ENCODE measurements around the gene TTBK2. TPM values are rescaled to one million over a fixed set of nuclear protein-coding genes. Genes with fewer than 3 reads are reported as not detected.

Gene TTBK2
- total and polyA plus RNA-seq, 2 donors, result 7.7 to 20.5 TPM

DNA sequence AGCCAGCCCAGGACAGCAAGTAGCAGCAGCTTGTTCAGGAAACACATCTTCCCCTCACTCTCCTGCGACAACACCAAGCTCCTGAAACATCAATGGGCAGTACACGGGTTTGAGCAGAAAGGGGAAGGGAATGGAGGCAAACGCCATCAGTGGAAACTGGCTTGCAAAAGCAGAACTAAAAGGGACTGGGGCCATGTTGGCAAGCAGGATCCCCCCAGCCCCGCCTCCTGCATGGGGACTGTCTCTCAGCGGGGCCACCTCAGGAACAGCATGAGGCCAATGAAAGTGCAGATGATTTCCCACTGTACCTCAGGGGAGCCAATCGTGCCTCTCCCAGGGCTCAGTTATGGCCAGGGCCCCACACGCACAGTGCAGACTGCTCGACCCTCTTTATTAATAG, 190.4 kb downstream of the TTBK2 start:
- Histone ChIP-seq H3K4me1 (ENCODE audit: insufficient read depth) (no peaks in the 10 kb centered on the region), H3K36me3 (ENCODE audit: insufficient read depth) (peaks cover 6% of the 10 kb centered on the region), H3K27ac (ENCODE audit: low read depth) (no peak overlapping the region)

GRCh38 chr15:42729409-42729808, 191.2 kb downstream of the TTBK2 start:
- DNase-seq (ENCODE audit: extremely low spot score), result no peak

More for the DNA sequence above, 190.4 kb downstream of the TTBK2 start:
- 77% methylated on average over 8 of the region's 8 CpGs for WGBS
- no peak overlapping the region for H3K4me3 ChIP-seq (ENCODE audit: low read depth, low read length)
- DNase-seq (ENCODE audit: extremely low spot score), result no peak

DNA sequence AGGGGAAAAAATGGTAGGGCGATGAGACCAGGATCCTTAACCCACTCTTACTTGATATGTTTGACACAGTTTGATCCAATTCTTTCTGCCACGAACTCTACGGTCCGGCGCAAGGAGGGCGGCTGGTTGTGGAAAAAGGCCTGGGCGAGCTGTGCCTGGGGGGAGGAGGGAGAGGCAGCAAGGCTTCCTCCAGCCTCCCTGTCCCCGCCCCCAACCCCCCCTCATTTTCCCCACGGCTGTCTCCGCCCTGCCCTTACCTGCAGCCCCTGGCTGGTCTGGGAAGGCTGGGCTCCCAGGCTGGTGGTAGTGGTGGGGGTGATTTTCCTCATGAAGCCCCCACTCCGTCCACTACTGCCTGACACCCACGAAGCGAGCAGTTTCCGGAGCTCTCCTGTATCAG, 191.6 kb downstream of the TTBK2 start:
- Histone ChIP-seq H3K27ac (ENCODE audit: low read depth) (no peak overlapping the region), H3K4me3 (ENCODE audit: low read depth, low read length) (no peak overlapping the region), H3K36me3 (ENCODE audit: insufficient read depth) (peaks cover 10% of the 10 kb centered on the region), H3K4me1 (ENCODE audit: insufficient read depth) (no peaks in the 10 kb centered on the region)
- 74% methylated on average over 14 of the region's 14 CpGs for WGBS
- no peak for DNase-seq (ENCODE audit: extremely low spot score)

More at GRCh38 chr15:42729409-42729808, 191.2 kb downstream of the TTBK2 start:
- Histone ChIP-seq H3K27ac (ENCODE audit: low read depth) (no peak overlapping the region), H3K4me3 (ENCODE audit: low read depth, low read length) (no peak overlapping the region), H3K36me3 (ENCODE audit: insufficient read depth) (peaks cover 6% of the 10 kb centered on the region), H3K4me1 (ENCODE audit: insufficient read depth) (no peaks in the 10 kb centered on the region)
- 93% methylated on average over 7 of the region's 7 CpGs for WGBS

DNA sequence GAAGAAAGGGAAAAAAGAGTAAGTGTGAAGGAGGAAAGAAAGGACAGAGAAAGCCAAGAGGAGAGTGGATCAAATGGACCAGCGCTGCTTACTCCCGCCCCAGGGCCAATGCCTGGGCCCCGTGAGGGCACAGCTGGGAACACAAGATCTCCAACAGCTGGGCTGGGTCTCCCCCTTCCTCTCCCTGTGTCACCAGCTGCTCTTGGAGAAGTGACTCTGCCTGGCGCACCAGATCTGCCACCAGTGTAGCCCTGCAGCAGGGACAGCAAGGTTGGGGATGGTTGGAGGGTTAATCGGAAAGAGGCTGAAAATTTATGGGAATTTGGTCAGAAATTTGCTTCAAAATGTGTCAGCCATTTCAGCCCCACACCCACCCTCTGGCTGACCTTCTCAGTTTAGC, 192.0 kb downstream of the TTBK2 start:
- no peak overlapping the region for H3K4me3 ChIP-seq (ENCODE audit: low read depth, low read length)
- no peak overlapping the region for H3K27ac ChIP-seq (ENCODE audit: low read depth)
- WGBS, result 72% methylated on average over 5 of the region's 5 CpGs
- DNase-seq (ENCODE audit: extremely low spot score), result no peak
- peaks cover 8% of the 10 kb centered on the region for H3K36me3 ChIP-seq (ENCODE audit: insufficient read depth)
- H3K4me1 ChIP-seq (ENCODE audit: insufficient read depth), result no peaks in the 10 kb centered on the region

DNA sequence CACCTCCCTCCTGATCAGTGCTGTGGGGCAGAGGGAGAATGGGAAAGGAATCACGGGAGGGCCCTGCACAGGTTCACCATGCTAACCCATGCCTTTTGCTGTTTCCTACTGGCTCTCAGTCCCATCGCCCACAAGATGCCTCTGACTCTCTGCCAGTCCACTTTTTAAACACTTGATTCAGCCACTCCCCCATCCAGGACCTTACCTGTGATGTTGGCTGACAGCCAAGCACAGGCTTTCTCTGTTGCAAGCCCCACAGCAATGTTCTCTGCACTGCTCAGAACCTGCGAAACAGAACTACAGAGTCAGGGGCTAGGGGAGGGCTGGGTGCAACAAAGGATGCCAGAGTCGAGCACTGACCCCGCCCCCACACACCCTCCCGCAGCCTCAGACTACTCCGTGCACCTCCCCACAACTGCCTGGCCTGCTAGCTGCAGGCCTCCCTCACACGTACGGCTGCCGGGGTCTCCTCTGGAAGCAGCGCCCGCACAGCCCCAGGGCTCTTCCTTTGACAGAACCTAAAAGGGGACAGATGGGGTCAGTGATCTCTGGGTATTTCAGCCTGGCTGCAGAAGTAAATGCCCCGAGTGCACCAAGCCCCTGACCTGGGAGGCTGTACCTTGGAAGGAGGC, 192.7 kb downstream of the TTBK2 start:
- no peak for DNase-seq (ENCODE audit: extremely low spot score)
- no peak overlapping the region for H3K27ac ChIP-seq (ENCODE audit: low read depth)
- H3K4me3 ChIP-seq (ENCODE audit: low read depth, low read length), result no peak overlapping the region
- H3K4me1 ChIP-seq (ENCODE audit: insufficient read depth), result no peaks in the 10 kb centered on the region
- 75% methylated on average over 13 of the region's 13 CpGs for WGBS
- peaks cover 8% of the 10 kb centered on the region for H3K36me3 ChIP-seq (ENCODE audit: insufficient read depth)

DNA sequence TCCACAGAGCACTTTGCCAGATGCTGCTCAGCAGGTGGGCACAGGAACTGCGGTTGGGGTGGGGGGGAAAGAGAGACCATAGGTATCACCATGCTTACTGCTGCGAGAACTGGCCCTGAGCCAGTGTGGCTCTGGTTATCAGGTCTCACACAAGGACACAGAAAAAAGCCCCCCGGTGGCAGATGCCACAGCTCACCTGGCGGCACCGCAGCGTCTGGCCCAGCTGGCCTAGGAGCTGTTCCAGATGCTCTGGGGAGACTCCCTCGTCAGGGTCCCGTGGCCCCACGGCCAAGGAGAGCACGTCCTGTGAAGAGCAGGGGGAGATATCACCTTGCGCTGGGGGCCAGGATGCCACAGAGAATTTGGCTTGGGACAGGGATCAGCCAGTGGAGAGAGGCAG, 194.5 kb downstream of the TTBK2 start:
- H3K4me1 ChIP-seq (ENCODE audit: insufficient read depth), result no peaks in the 10 kb centered on the region
- DNase-seq (ENCODE audit: extremely low spot score), result no peak
- H3K36me3 ChIP-seq (ENCODE audit: insufficient read depth), result peaks cover 8% of the 10 kb centered on the region
- H3K27ac ChIP-seq (ENCODE audit: low read depth), result no peak overlapping the region
- H3K4me3 ChIP-seq (ENCODE audit: low read depth, low read length), result no peak overlapping the region
- WGBS, result 78% methylated on average over 11 of the region's 11 CpGs

DNA sequence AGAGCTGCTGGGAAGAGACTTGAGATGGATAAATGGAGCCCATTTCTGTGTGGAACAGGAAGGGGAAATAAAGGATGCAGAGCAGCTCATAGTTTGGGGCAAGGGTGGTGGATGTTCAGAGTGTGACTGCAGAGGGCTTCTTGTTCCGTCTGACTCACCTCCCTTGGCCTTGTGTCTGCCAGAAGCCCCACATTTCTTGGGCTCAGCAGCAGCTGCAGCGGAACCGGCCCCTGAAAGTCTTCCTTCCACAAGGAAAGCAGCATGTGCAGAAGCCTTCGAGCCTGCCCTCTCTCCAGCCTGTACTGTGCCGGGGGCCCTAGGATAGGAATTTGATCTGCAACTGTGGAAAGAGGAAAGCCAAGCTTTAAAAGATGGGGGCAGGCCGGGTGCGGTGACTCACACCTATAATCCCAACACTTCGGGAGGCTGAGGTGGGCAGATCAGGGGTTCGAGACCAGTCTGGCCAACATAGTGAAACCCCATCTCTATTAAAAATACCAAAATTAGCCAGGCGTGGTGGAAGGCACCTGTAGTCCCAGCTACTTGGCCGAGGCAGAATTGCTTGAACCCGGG, 195.2 kb downstream of the TTBK2 start:
- peaks cover 8% of the 10 kb centered on the region for H3K36me3 ChIP-seq (ENCODE audit: insufficient read depth)
- 81% methylated on average over 12 of the region's 12 CpGs for WGBS

DNA sequence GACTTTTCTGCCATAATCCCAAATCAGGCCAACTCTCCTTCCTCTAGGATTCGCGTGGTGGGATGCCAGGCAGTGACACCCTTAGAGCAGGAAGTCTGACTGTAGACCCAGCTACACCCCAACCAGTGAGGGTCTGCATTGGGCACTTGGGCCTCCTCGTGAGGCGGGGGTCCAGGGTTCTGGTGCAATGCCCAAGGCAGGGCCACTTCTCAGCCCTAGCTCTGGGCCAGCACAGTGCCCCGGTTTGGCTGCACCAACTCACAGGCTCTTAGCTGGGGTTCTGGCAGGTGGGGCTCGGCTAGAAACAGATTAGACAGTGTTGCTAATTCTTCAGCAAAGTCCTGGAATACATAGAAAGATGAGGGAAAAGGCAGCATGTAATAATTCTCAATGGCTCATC, 196.3 kb downstream of the TTBK2 start:
- H3K4me1 ChIP-seq (ENCODE audit: insufficient read depth), result no peaks in the 10 kb centered on the region
- no peak overlapping the region for H3K4me3 ChIP-seq (ENCODE audit: low read depth, low read length)
- peaks cover 5% of the 10 kb centered on the region for H3K36me3 ChIP-seq (ENCODE audit: insufficient read depth)
- DNase-seq (ENCODE audit: extremely low spot score), result no peak
- 85% methylated on average over 6 of the region's 6 CpGs for whole genome bisulfite sequencing
- no peak overlapping the region for H3K27ac ChIP-seq (ENCODE audit: low read depth)

More for the DNA sequence above, 195.2 kb downstream of the TTBK2 start:
- no peak for DNase-seq (ENCODE audit: extremely low spot score)
- no peak overlapping the region for H3K4me3 ChIP-seq (ENCODE audit: low read depth, low read length)
- H3K4me1 ChIP-seq (ENCODE audit: insufficient read depth), result no peaks in the 10 kb centered on the region
- H3K27ac ChIP-seq (ENCODE audit: low read depth), result no peak overlapping the region

DNA sequence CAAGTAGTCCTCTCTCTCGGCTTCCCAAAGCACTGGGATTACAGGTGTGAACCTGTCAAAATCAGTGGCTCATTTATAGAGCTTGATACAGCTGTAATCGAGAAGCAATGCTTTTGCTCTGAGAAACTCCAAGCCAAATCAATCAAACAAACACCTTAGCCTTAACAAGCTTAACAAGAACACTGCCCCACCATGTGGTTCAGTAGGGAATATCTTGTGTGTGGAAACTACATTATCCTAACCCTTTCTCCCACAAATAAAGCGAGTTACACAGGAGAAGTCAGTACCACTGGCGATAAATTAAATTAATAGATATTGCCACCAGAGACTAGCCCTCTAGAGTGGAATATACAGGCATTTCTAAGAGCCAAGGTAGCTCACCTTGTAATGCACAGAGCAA, 197.5 kb downstream of the TTBK2 start:
- Histone ChIP-seq H3K4me1 (ENCODE audit: insufficient read depth) (no peaks in the 10 kb centered on the region), H3K27ac (ENCODE audit: low read depth) (no peak overlapping the region), H3K36me3 (ENCODE audit: insufficient read depth) (peaks cover 4% of the 10 kb centered on the region), H3K4me3 (ENCODE audit: low read depth, low read length) (no peak overlapping the region)
- no peak for DNase-seq (ENCODE audit: extremely low spot score)
- WGBS, result 84% methylated on average over 4 of the region's 4 CpGs

GRCh38 chr15:42721916-42722315, 198.7 kb downstream of the TTBK2 start:
- WGBS, result 56% methylated on average over 3 of the region's 3 CpGs
- no peak overlapping the region for H3K4me3 ChIP-seq (ENCODE audit: low read depth, low read length)
- H3K4me1 ChIP-seq (ENCODE audit: insufficient read depth), result no peaks in the 10 kb centered on the region
- H3K36me3 ChIP-seq (ENCODE audit: insufficient read depth), result peaks cover 4% of the 10 kb centered on the region
- DNase-seq (ENCODE audit: extremely low spot score), result no peak
- H3K27ac ChIP-seq (ENCODE audit: low read depth), result no peak overlapping the region

- no peak overlapping the region for H3K4me3 ChIP-seq (ENCODE audit: low read depth, low read length)
- H3K4me1 ChIP-seq (ENCODE audit: insufficient read depth), result no peaks in the 10 kb centered on the region
- DNase-seq (ENCODE audit: extremely low spot score), result no peak
- 78% methylated on average over 6 of the region's 6 CpGs for WGBS
- H3K36me3 ChIP-seq (ENCODE audit: insufficient read depth), result peaks cover 4% of the 10 kb centered on the region
- H3K27ac ChIP-seq (ENCODE audit: low read depth), result no peak overlapping the region
Measured at GRCh38 chr15:42721016-42721415, 199.6 kb downstream of the TTBK2 start.

DNA sequence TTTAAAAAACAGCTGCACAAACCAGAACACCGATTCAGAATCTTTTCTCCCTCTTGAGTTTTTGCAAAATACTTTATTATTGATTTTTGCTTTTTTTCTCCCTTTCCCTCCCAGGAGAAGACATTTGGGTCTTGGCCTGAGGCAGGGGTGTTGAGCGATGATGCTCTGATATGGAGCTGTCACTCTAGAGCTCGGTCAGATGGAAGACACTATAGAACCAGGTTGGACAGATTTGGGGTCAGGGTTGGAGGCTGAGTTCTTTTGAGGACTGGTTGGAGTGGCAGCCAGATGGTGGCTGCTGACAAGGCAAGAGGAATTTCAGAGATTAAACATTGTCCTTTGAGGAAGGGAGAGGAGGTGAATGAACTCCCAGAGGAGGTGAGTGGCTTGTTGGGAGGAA, 200.5 kb downstream of the TTBK2 start:
- no peak overlapping the region for H3K4me3 ChIP-seq (ENCODE audit: low read depth, low read length)
- no peaks in the 10 kb centered on the region for H3K4me1 ChIP-seq (ENCODE audit: insufficient read depth)
- 86% methylated on average over 3 of the region's 3 CpGs for WGBS
- H3K27ac ChIP-seq (ENCODE audit: low read depth), result no peak overlapping the region
- DNase-seq (ENCODE audit: extremely low spot score), result no peak
- peaks cover 4% of the 10 kb centered on the region for H3K36me3 ChIP-seq (ENCODE audit: insufficient read depth)

DNA sequence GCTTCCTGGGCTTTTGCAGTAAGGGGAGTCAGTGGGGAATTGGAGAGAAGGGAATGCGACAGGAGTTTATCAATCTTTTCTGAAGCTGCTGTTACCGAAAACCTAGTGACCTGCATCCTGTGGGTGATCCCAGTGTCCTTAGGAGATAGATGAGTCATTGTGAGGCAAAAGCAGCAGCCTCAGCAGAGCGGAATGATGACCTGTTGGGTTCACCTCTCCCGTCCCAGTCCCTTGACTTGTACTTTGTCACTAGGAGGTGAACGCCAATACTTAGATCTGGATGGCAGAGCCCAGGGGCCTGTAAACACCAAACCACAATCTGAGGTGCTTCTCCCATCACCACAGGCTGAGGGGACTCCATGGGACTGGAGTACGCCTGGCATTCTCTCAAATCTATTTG, 201.5 kb downstream of the TTBK2 start:
- H3K4me1 ChIP-seq (ENCODE audit: insufficient read depth), result no peaks in the 10 kb centered on the region
- peaks cover under 1% of the 10 kb centered on the region for H3K36me3 ChIP-seq (ENCODE audit: insufficient read depth)
- 74% methylated on average over 6 of the region's 6 CpGs for WGBS
- H3K27ac ChIP-seq (ENCODE audit: low read depth), result no peak overlapping the region
- DNase-seq (ENCODE audit: extremely low spot score), result no peak
- H3K4me3 ChIP-seq (ENCODE audit: low read depth, low read length), result no peak overlapping the region

GRCh38 chr15:42716626-42717025, 204.0 kb downstream of the TTBK2 start:
- Histone ChIP-seq H3K36me3 (ENCODE audit: insufficient read depth) (no peaks in the 10 kb centered on the region), H3K4me3 (ENCODE audit: low read depth, low read length) (no peak overlapping the region), H3K4me1 (ENCODE audit: insufficient read depth) (no peaks in the 10 kb centered on the region), H3K27ac (ENCODE audit: low read depth) (no peak overlapping the region)
- 96% methylated on average over 2 of the region's 2 CpGs for WGBS
- DNase-seq (ENCODE audit: extremely low spot score), result no peak

Measured in urinary bladder (tissue), 4 donors.